Endothelial cell (in vitro differentiated cells): ENCODE measurements around the gene ELOA. TPM values are rescaled to one million over a fixed set of nuclear protein-coding genes. Genes with fewer than 3 reads are reported as not detected.

Experiments
- DNase-seq: peaks from one replicate; pipeline ENCODE4 v3.0.0; 2021; ENCODE audit warnings: low spot score
- H3K27ac Mint-ChIP-seq: one replicate; pipeline ENCODE4 v1.8.0; 2021; ENCODE audit warnings: mixed read lengths, inconsistent platforms; ENCODE audit not compliant: unreplicated experiment
- H3K27me3 Mint-ChIP-seq: one replicate; pipeline ENCODE4 v1.8.0; 2021; ENCODE audit warnings: mild to moderate bottlenecking, moderate library complexity, mixed read lengths, inconsistent platforms; ENCODE audit not compliant: unreplicated experiment
- H3K36me3 Mint-ChIP-seq: one replicate; pipeline ENCODE4 v1.8.0; 2021; ENCODE audit warnings: mild to moderate bottlenecking, low read depth, mixed read lengths, inconsistent platforms; ENCODE audit not compliant: unreplicated experiment
- H3K4me1 Mint-ChIP-seq: one replicate; pipeline ENCODE4 v1.8.0; 2021; ENCODE audit warnings: mild to moderate bottlenecking, mixed read lengths, inconsistent platforms; ENCODE audit not compliant: unreplicated experiment
- H3K4me3 Mint-ChIP-seq: one replicate; pipeline ENCODE4 v1.8.0; 2021; ENCODE audit warnings: mild to moderate bottlenecking, mixed read lengths, inconsistent platforms; ENCODE audit not compliant: unreplicated experiment
- H3K9me3 Mint-ChIP-seq: one replicate; pipeline ENCODE4 v1.8.0; 2021; ENCODE audit warnings: mixed read lengths, inconsistent platforms; ENCODE audit not compliant: unreplicated experiment
- CTCF ChIP-seq: fragments of 200-600 bp; sonication (generic); IDR thresholded peaks from one replicate; pipeline ENCODE4 v1.5.0; 2021; ENCODE audit warnings: antibody characterized with exemption; ENCODE audit not compliant: unreplicated experiment
- total RNA-seq: library from RNA; stranded (reverse); fragmentation: NEBNext Ultra II Directional; extraction: Animal tissue kit (Norgen Biotek cat#: 25700); gene quantifications from one replicate; pipeline ENCODE4 v1.2.1, GENCODE V29; 2021; ENCODE audit not compliant: unreplicated experiment

Gene ELOA
- total RNA-seq, 1 donor from 2014 or later, result 54.4 TPM

DNA sequence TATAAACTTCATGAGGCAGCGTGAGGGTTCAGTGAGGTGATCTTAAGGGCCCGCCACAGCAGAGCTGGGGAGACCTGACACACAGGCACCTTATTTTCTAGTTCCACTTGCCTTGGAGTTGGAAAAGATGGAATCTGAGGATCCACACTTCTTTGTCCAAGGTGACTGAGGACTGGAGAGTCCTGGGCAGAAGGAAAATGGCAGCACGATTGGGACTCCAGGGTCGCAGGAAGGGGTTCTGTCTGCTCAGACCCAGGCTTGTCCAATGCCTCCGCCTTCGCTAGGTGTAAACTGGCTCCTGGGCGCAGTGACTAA, 55.9 kb downstream of the ELOA start:
- no peak overlapping the region for H3K27ac Mint-ChIP-seq
- H3K9me3 Mint-ChIP-seq, result no peaks in the 10 kb centered on the region

DNA sequence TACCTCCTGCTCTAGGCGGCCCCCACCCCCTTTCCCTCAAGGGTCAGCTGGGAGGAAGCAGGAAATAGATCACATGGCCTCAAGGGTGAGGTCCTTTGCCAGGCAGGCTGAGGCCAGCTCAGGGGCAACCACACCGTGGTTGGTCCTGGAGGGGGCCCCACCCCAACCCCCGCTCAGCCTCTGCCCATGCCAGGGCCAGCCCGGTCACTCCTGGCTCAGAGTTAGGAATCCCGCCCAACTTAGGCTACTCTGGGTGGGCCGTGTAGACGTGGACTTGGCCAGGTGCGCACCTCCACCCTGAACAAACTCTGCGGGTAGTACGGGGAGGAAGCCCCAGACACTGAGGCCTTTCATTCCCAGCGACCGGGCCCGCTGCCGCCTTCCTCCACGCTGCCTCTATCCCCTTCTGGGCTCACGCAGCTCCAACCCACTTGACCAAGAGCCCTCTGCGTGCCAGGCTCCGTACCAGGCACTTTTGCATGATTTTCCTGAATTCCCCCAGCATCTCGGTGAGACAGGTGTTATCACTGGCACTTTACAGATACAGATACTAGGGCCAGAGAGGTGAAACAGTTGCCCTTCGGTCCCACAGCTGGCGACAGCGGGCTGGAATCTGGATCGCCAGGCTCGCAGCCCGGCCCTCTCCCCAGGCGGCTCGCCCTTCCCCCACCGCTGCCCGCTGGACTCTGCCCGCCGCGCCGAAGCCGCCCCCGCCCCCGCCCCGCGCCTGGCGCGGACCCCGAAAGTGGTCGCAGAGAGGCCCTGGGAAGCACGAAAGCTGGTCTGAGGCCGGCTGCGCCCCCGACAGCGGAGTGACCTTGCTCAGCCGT, 56.5 kb downstream of the ELOA start:
- no peaks in the 10 kb centered on the region for H3K9me3 Mint-ChIP-seq
- peak overlapping the region; percentile 94 for H3K27ac Mint-ChIP-seq
- H3K4me3 Mint-ChIP-seq, result peak overlapping the region; percentile 94
- H3K27me3 Mint-ChIP-seq, result peaks cover 5% of the 10 kb centered on the region
- peaks cover 5% of the 10 kb centered on the region for H3K4me1 Mint-ChIP-seq
- peak; percentile 49 for DNase-seq
- no peak for TF ChIP-seq CTCF
- peaks cover 4% of the 10 kb centered on the region for H3K36me3 Mint-ChIP-seq

More for the DNA sequence above, 55.9 kb downstream of the ELOA start:
- Mint-ChIP-seq H3K4me1 (peaks cover 5% of the 10 kb centered on the region), H3K4me3 (peak overlapping the region; percentile 94), H3K36me3 (peaks cover 4% of the 10 kb centered on the region), H3K27me3 (peaks cover 5% of the 10 kb centered on the region)
- DNase-seq, result no peak
- TF ChIP-seq CTCF, result no peak

- DNase-seq, result peak; percentile 88
- peak within 1 kb of the TSS; percentile 94 for H3K27ac Mint-ChIP-seq
These were observed 57.4 kb downstream of the ELOA start, which contains the start of gene GALE for GRCh38 chr1:23800400-23801337. TSS of gene GALE (minus strand) at chr1:23800754. CDS start at chr1:23799007, 1,747 bp downstream.

GRCh38 chr1:23801338-23801748, 58.1 kb downstream of the ELOA start:
- no peak for DNase-seq
- peak overlapping the region; percentile 86 for H3K4me3 Mint-ChIP-seq
- H3K36me3 Mint-ChIP-seq, result peaks cover 5% of the 10 kb centered on the region
- H3K27me3 Mint-ChIP-seq, result peaks cover 5% of the 10 kb centered on the region
- TF ChIP-seq CTCF, result no peak
- no peaks in the 10 kb centered on the region for H3K9me3 Mint-ChIP-seq
- H3K4me1 Mint-ChIP-seq, result peaks cover 5% of the 10 kb centered on the region
- H3K27ac Mint-ChIP-seq, result peak overlapping the region; percentile 24

More at GRCh38 chr1:23800400-23801337, 57.4 kb downstream of the ELOA start, which contains the start of gene GALE:
- TF ChIP-seq CTCF, result no peak
- H3K9me3 Mint-ChIP-seq, result no peaks in the 10 kb centered on the region
- peaks cover 5% of the 10 kb centered on the region for H3K27me3 Mint-ChIP-seq
- H3K4me1 Mint-ChIP-seq, result peaks cover 5% of the 10 kb centered on the region
- peak within 1 kb of the TSS; percentile 94 for H3K4me3 Mint-ChIP-seq
- H3K36me3 Mint-ChIP-seq, result peaks cover 4% of the 10 kb centered on the region
